HL-60 (cell line): ENCODE results near the gene ARHGEF16.

Experiments
- DNase-seq, 2 experiments: peaks; one replicate each; pipeline ENCODE4 v3.0.0-alpha.2; 2010 to 2020; ENCODE audit warnings: low read depth in 1 of 2, low spot score in 1 of 2
- H3K27ac ChIP-seq: fragments of 250-450 bp; sonication (Bioruptor Pico); replicated peaks from 2 replicates; pipeline ENCODE4 v1.5.1; 2020; ENCODE audit warnings: mild to moderate bottlenecking, moderate library complexity
- H3K27me3 ChIP-seq: fragments of 250-450 bp; sonication (Bioruptor Pico); 2 replicates; pipeline ENCODE4 v1.5.1; 2021; ENCODE audit warnings: mild to moderate bottlenecking, moderate library complexity; ENCODE audit not compliant: insufficient read depth, poor library complexity, severe bottlenecking
- H3K4me3 ChIP-seq: replicated peaks from 2 replicates; pipeline ENCODE4 v1.5.1; 2011; ENCODE audit warnings: mild to moderate bottlenecking, control low read depth, low read length; ENCODE audit not compliant: insufficient read depth
- GABPA ChIP-seq: IDR thresholded peaks from 2 replicates; pipeline ENCODE4 v1.6.1; 2012; ENCODE audit warnings: low read depth
- POLR2AphosphoS5 ChIP-seq: IDR thresholded peaks from 2 replicates; pipeline ENCODE4 v1.6.1; 2012; ENCODE audit warnings: low read depth
- SPI1 ChIP-seq: IDR thresholded peaks from 2 replicates; pipeline ENCODE4 v1.6.1; 2012; ENCODE audit warnings: low read depth, mild to moderate bottlenecking, borderline replicate concordance
- TF ChIP-seq, protein P1 (sequence below): IDR thresholded peaks from one replicate; pipeline ENCODE4 v1.5.1; 2011; ENCODE audit warnings: low read length, control low read depth, inconsistent platforms; ENCODE audit not compliant: insufficient read depth
- TF ChIP-seq, protein P2 (sequence below): IDR thresholded peaks from 2 replicates; pipeline ENCODE4 v1.6.1; 2012; ENCODE audit warnings: low read depth; ENCODE audit not compliant: insufficient replicate concordance

ARHGEF16 gene

DNA sequence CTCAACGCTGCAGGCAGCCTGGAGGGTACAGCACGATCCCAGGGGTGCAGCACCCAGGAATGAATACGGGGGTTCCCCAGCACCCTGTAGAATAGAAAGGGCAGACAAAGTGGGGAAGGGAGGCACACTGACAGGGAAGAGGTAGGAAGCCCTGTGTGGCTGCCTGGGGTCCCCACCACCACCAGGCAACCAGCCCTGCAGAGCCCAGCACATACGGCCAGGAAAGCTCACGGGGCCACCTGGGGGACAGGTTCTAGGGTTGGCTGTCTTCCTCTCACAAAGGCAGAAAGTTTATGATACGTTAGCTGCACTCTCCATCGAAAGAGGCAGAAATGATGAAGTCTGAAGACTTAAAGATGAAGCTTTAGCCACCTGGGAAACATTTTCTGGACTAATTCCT lies 52.5 kb downstream of the ARHGEF16 start:
- Histone ChIP-seq H3K27me3 (no peaks in the 10 kb centered on the region), H3K4me3 (no peak overlapping the region)

DNA sequence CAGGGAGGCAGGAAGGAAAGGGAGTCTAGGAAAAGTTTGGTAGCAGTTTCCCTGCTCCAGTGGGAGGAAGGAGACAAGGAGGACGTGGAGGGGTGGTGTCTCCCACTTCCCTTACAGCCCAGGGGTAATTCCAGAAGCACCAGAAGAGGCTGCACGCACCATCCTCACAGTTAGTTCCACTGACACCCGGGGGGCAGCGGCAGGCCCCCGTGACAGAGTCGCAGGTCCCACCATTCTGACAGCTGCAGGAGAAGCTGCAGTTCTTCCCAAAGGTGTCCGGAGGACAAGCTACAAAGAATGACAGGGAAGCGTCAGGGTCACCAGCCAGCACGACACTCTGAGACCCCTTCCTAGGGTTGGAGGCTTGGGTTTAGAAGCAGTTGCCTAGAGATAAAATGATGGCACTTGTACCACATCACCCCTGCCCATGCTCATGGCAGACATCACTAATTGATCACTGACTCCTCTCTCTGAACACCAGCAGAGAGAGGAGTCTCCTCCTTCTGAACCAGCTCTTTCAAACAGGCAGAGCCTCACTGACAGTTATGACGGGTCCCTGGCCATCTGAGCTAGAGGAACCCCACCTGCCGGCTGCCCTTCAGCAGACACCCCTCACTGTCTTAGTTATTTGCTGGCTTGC lies 53.3 kb downstream of the ARHGEF16 start:
- TF ChIP-seq, protein P1, sequence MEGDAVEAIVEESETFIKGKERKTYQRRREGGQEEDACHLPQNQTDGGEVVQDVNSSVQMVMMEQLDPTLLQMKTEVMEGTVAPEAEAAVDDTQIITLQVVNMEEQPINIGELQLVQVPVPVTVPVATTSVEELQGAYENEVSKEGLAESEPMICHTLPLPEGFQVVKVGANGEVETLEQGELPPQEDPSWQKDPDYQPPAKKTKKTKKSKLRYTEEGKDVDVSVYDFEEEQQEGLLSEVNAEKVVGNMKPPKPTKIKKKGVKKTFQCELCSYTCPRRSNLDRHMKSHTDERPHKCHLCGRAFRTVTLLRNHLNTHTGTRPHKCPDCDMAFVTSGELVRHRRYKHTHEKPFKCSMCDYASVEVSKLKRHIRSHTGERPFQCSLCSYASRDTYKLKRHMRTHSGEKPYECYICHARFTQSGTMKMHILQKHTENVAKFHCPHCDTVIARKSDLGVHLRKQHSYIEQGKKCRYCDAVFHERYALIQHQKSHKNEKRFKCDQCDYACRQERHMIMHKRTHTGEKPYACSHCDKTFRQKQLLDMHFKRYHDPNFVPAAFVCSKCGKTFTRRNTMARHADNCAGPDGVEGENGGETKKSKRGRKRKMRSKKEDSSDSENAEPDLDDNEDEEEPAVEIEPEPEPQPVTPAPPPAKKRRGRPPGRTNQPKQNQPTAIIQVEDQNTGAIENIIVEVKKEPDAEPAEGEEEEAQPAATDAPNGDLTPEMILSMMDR, result no peak
- TF ChIP-seq SPI1 (no peak), POLR2AphosphoS5 (no peak), GABPA (no peak)
- TF ChIP-seq, protein P2, sequence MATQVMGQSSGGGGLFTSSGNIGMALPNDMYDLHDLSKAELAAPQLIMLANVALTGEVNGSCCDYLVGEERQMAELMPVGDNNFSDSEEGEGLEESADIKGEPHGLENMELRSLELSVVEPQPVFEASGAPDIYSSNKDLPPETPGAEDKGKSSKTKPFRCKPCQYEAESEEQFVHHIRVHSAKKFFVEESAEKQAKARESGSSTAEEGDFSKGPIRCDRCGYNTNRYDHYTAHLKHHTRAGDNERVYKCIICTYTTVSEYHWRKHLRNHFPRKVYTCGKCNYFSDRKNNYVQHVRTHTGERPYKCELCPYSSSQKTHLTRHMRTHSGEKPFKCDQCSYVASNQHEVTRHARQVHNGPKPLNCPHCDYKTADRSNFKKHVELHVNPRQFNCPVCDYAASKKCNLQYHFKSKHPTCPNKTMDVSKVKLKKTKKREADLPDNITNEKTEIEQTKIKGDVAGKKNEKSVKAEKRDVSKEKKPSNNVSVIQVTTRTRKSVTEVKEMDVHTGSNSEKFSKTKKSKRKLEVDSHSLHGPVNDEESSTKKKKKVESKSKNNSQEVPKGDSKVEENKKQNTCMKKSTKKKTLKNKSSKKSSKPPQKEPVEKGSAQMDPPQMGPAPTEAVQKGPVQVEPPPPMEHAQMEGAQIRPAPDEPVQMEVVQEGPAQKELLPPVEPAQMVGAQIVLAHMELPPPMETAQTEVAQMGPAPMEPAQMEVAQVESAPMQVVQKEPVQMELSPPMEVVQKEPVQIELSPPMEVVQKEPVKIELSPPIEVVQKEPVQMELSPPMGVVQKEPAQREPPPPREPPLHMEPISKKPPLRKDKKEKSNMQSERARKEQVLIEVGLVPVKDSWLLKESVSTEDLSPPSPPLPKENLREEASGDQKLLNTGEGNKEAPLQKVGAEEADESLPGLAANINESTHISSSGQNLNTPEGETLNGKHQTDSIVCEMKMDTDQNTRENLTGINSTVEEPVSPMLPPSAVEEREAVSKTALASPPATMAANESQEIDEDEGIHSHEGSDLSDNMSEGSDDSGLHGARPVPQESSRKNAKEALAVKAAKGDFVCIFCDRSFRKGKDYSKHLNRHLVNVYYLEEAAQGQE, result no peak
- no peak for DNase-seq
- Histone ChIP-seq H3K4me3 (no peak overlapping the region), H3K27ac (no peak overlapping the region), H3K27me3 (no peaks in the 10 kb centered on the region)

More for the DNA sequence above, 52.5 kb downstream of the ARHGEF16 start:
- TF ChIP-seq POLR2AphosphoS5 (no peak), SPI1 (no peak), GABPA (no peak)
- TF ChIP-seq, protein P1, result no peak
- DNase-seq, result no peak
- H3K27ac ChIP-seq, result no peak overlapping the region

DNA sequence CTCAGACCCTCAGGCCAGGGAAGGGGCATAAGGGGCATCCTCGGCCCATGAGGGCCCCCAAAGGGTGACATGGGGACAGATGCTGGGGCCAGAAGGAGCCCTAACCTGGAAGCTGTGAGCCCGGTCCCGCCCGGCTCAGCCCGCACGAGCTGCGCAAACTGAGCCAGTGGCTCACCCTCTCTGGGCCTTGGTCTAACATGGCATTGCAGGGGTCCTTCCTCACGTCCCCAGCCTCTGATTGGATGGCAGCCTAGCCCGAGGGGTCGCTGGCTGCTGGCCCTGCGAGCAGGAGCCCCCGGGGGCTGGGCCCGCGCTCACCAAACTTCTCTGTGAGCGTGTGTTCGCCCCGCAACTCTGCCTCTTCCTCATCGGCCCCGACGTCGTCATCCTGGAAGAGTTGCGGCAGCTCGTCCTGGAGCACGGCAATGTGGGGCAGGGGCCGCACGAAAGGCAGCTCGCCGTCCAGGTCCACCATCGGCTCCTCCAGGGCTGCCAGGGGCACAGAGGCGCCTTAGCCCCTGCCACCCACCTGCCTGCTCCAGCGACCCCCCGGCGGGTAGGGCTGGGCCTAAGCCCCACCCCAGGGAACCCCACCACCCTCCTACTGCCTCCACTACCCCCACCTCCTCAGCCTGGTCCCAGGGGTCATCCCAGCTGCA lies 54.4 kb downstream of the ARHGEF16 start:
- no peak for TF ChIP-seq POLR2AphosphoS5
- TF ChIP-seq SPI1, result no peak
- no peak for TF ChIP-seq GABPA
- TF ChIP-seq, protein P2, result no peak
- TF ChIP-seq, protein P1, result no peak
- Histone ChIP-seq H3K4me3 (no peak overlapping the region), H3K27me3 (no peaks in the 10 kb centered on the region), H3K27ac (no peak overlapping the region)
- DNase-seq, result no peak

DNA sequence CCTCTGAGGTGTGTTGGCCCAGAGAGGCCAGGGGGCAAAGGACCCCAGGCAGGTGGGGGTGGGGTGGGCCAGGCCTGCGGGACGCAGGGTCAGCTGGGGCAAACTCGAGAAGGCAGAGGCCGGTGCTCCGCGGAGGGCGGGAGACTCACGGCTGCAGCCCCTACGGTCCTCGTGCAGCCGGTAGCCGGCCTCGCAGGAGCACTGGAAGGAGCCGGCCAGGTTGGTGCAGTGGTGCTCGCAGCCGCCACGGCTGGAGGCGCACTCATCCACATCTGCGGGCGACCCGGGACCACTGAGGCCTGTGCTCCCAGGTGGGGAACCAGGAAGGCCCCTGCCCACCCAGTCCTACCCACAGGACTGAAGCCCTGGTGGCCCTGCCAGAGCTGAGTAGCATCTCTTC lies 55.3 kb downstream of the ARHGEF16 start:
- no peak overlapping the region for H3K4me3 ChIP-seq
- H3K27ac ChIP-seq, result no peak overlapping the region
- H3K27me3 ChIP-seq, result no peaks in the 10 kb centered on the region
- DNase-seq, result no peak
- TF ChIP-seq, protein P1, result no peak
- TF ChIP-seq SPI1 (no peak), POLR2AphosphoS5 (no peak), GABPA (no peak)
- TF ChIP-seq, protein P2, result no peak
